Esophagus muscularis mucosa (tissue), 4 donors: ENCODE measurements around the gene GET3. TPM values are rescaled to one million over a fixed set of nuclear protein-coding genes. Genes with fewer than 3 reads are reported as not detected.
"Not testable (repeated sequence)": the region's sequence is repeated elsewhere in the genome, so short reads cannot be mapped to it uniquely, and the experiment has no call there.

ENCODE experiments used
- DNase-seq: peaks from one replicate; pipeline ENCODE4 v3.0.0-alpha.2; 2017; ENCODE audit errors: extremely low spot score
- H3K27ac ChIP-seq, 4 donors: fragments of 200-600 bp; sonication (generic); replicated peaks in 1 of 4; 1 replicate in 3 of 4; 2 replicates in 1 of 4; pipeline ENCODE4 v1.5.1; 2016 to 2019; ENCODE audit warnings: mild to moderate bottlenecking in 1 of 4
- H3K27me3 ChIP-seq, 4 donors: fragments of 200-600 bp; sonication (generic); one replicate each; pipeline versions ENCODE4 v1.5.1 to v1.6.0; 2016 to 2019
- H3K36me3 ChIP-seq, 4 donors: fragments of 200-600 bp; sonication (generic); one replicate each; pipeline ENCODE4 v1.5.1; 2016 to 2019
- H3K4me1 ChIP-seq, 4 donors: fragments of 200-600 bp; sonication (generic); one replicate each; pipeline ENCODE4 v1.5.1; 2016 to 2019
- H3K4me3 ChIP-seq, 4 donors: fragments of 200-600 bp; sonication (generic); 1 replicate in 2 of 4; 2 replicates in 2 of 4; pipeline ENCODE4 v1.5.1; 2016 to 2019; ENCODE audit warnings: mild to moderate bottlenecking in 4 of 4, moderate library complexity in 1 of 4
- H3K9me3 ChIP-seq, 4 donors: fragments of 200-600 bp; sonication (generic); 1 replicate in 3 of 4; 2 replicates in 1 of 4; pipeline ENCODE4 v1.5.1; 2016 to 2019
- CTCF ChIP-seq, 3 experiments: fragments of 200-600 bp in 2 of 3; fragments of 450-650 bp in 1 of 3; sonication (generic) in 2 of 3; IDR thresholded peaks; one replicate each; pipeline ENCODE4 v1.5.1; 2017 to 2019; ENCODE audit warnings: antibody characterized with exemption in 3 of 3, mild to moderate bottlenecking in 2 of 3, moderate library complexity in 1 of 3
- EP300 ChIP-seq: sonication (generic); formaldehyde crosslinking; IDR thresholded peaks from one replicate; pipeline ENCODE4 v1.6.1; 2017; ENCODE audit warnings: antibody characterized with exemption
- POLR2A ChIP-seq: fragments of 450-650 bp; IDR thresholded peaks from one replicate; pipeline ENCODE4 v1.6.1; 2017; ENCODE audit warnings: antibody characterized with exemption, moderate library complexity, mild to moderate bottlenecking, low read depth
- POLR2AphosphoS5 ChIP-seq, 2 donors: sonication (generic); formaldehyde crosslinking; IDR thresholded peaks; one replicate each; pipeline ENCODE4 v1.6.1; 2017; ENCODE audit warnings: antibody characterized with exemption in 2 of 2
- WGBS: methylation state at CpG from one replicate; pipeline ENCODE4 v1.1.5; 2018; 5-methylcytosine and 5-hydroxymethylcytosine counted together
- intact Hi-C: fragments of 100-400 bp; cut with DNase I; formaldehyde crosslinking; loops from one replicate; pipeline ENCODE4 v1.15.1; 2023
- total RNA-seq, 4 donors: library from RNA; depleted of rRNA; stranded (reverse); fragments of >200 nt; gene quantifications; one replicate each; pipeline versions ENCODE4 v1.1.0 to v1.2.1, GENCODE V29; 2016

Gene GET3
- total RNA-seq, 4 donors from 2014 or later: 46.9 to 63.5 (median 51.3) TPM

GRCh38 chr19:12723641-12724426, 13.5 kb upstream of the GET3 start, which contains the start of gene TNPO2:
TNPO2 (minus strand) TSS chr19:12723932; CDS start chr19:12720977, 2,955 bp downstream.
- Histone ChIP-seq H3K4me3 (peak within 1 kb of the TSS; percentile 88 to 98 (median 91)), H3K4me1 (peaks cover 46 to 49% (median 48%) of the 10 kb centered on the region in 4 donors), H3K9me3 (no peaks in the 10 kb centered on the region), H3K27ac (peak within 1 kb of the TSS; percentile 97 to 99 (median 98)), H3K27me3 (no peaks in the 10 kb centered on the region), H3K36me3 (peaks cover 7 to 21% (median 16%) of the 10 kb centered on the region in 4 donors)
- intact Hi-C loops: loop anchor here (5.0 kb wide), 1 partner anchor 52 kb away; no protein-coding TSS in a partner anchor
- WGBS: 3% methylated on average over 26 of the region's 28 CpGs
- DNase-seq: no peak
- TF ChIP-seq POLR2AphosphoS5 (IDR thresholded peaks at IDR 0.05) (peak; percentile 8 to 51), POLR2A (no peak)

- H3K4me3 ChIP-seq, intact Hi-C loops, H3K27me3 ChIP-seq, H3K27ac ChIP-seq, DNase-seq, H3K9me3 ChIP-seq: not testable (repeated sequence)
- Histone ChIP-seq H3K36me3 (peaks cover 25 to 33% (median 29%) of the 10 kb centered on the region in 4 donors), H3K4me1 (peaks cover 29 to 36% (median 31%) of the 10 kb centered on the region in 4 donors)
- 94% methylated on average over 10 of the region's 10 CpGs for WGBS
These were observed 11.7 kb upstream of the GET3 start for GRCh38 chr19:12725612-12726011.

GRCh38 chr19:12726988-12727316, 10.3 kb upstream of the GET3 start:
- intact Hi-C loops: no loop called here
- DNase-seq: no peak
- Histone ChIP-seq H3K27ac (no peak overlapping the region), H3K27me3 (no peaks in the 10 kb centered on the region), H3K9me3 (no peaks in the 10 kb centered on the region), H3K4me3 (no peak overlapping the region), H3K36me3 (peaks cover 30 to 44% (median 41%) of the 10 kb centered on the region in 4 donors), H3K4me1 (peaks cover 25 to 38% (median 31%) of the 10 kb centered on the region in 4 donors)
- TF ChIP-seq POLR2AphosphoS5 (IDR thresholded peaks at IDR 0.05) (no peak), POLR2A (no peak), CTCF (IDR thresholded peaks at IDR 0.05) (no peak), EP300 (no peak)
- WGBS: 93% methylated on average over 2 of the region's 2 CpGs

GRCh38 chr19:12727745-12728433, 9.4 kb upstream of the GET3 start:
- no peak overlapping the region for H3K4me3 ChIP-seq
- no peaks in the 10 kb centered on the region for H3K9me3 ChIP-seq
- no peaks in the 10 kb centered on the region for H3K27me3 ChIP-seq
- WGBS: 96% methylated on average over 8 of the region's 9 CpGs
- intact Hi-C loops: no loop called here
- no peak for TF ChIP-seq POLR2AphosphoS5 (IDR thresholded peaks at IDR 0.05)
- no peak for TF ChIP-seq CTCF (IDR thresholded peaks at IDR 0.05)
- TF ChIP-seq POLR2A: no peak
- no peak for TF ChIP-seq EP300
- H3K36me3 ChIP-seq: peaks cover 30 to 47% (median 41%) of the 10 kb centered on the region in 4 donors
- H3K27ac ChIP-seq: no peak overlapping the region
- peaks cover 33 to 44% (median 38%) of the 10 kb centered on the region in 4 donors for H3K4me1 ChIP-seq
- no peak for DNase-seq

GRCh38 chr19:12730064-12730463, 7.2 kb upstream of the GET3 start:
- no peak overlapping the region for H3K4me3 ChIP-seq
- DNase-seq: no peak
- no peak for TF ChIP-seq POLR2AphosphoS5 (IDR thresholded peaks at IDR 0.05)
- WGBS: 83% methylated on average over 3 of the region's 3 CpGs
- intact Hi-C loops: no loop called here
- H3K9me3 ChIP-seq: no peaks in the 10 kb centered on the region
- H3K4me1 ChIP-seq: peaks cover 24 to 41% (median 35%) of the 10 kb centered on the region in 4 donors
- no peaks in the 10 kb centered on the region for H3K27me3 ChIP-seq
- no peak overlapping the region for H3K27ac ChIP-seq
- H3K36me3 ChIP-seq: peaks cover 30 to 47% (median 41%) of the 10 kb centered on the region in 4 donors

- H3K9me3 ChIP-seq: no peaks in the 10 kb centered on the region
- no peak for DNase-seq
- intact Hi-C loops: no loop called here
- no peaks in the 10 kb centered on the region for H3K27me3 ChIP-seq
- TF ChIP-seq CTCF (IDR thresholded peaks at IDR 0.05) (no peak), POLR2A (no peak), EP300 (no peak)
- H3K27ac ChIP-seq: no peak overlapping the region
- WGBS: 90% methylated on average over 22 of the region's 24 CpGs
- peaks cover 30 to 47% (median 41%) of the 10 kb centered on the region in 4 donors for H3K36me3 ChIP-seq
- H3K4me1 ChIP-seq: peaks cover 27 to 48% (median 41%) of the 10 kb centered on the region in 4 donors
- H3K4me3 ChIP-seq: no peak overlapping the region
These were observed 6.0 kb upstream of the GET3 start for GRCh38 chr19:12731337-12731736.
